Right lobe of liver (tissue), 6 donors: ENCODE data around the gene SPDYC. TPM values are rescaled to one million over a fixed set of nuclear protein-coding genes. Genes with fewer than 3 reads are reported as not detected.

Source experiments
- ATAC-seq, 4 donors: fragments of 200-7000 bp; cut with Tn5 transposase; one replicate each; pipeline ENCODE4 v1.9.1; 2020; ENCODE audit warnings: mild to moderate bottlenecking in 4 of 4, moderate library complexity in 4 of 4
- DNase-seq, 3 donors: peaks; one replicate each; pipeline ENCODE4 v3.0.0-alpha.2; 2020
- H3K27ac ChIP-seq, 3 donors: fragments of 200-600 bp; one replicate each; pipeline ENCODE4 v1.8.0; 2022
- H3K27me3 ChIP-seq, 2 donors: fragments of 200-600 bp; one replicate each; pipeline ENCODE4 v1.8.0; 2022
- H3K36me3 ChIP-seq, 4 donors: fragments of 200-600 bp; sonication (generic) in 1 of 4; one replicate each; pipeline versions ENCODE4 v1.5.1 to v1.8.0; 2017 to 2022; ENCODE audit warnings: control low read depth in 1 of 4
- H3K4me1 ChIP-seq, 4 donors: fragments of 200-600 bp; sonication (generic) in 1 of 4; one replicate each; pipeline versions ENCODE4 v1.5.1 to v1.8.0; 2017 to 2022; ENCODE audit warnings: control low read depth in 1 of 4
- H3K4me3 ChIP-seq, 3 donors: fragments of 200-600 bp; one replicate each; pipeline ENCODE4 v1.8.0; 2022
- H3K9me3 ChIP-seq, 4 donors: fragments of 200-600 bp; sonication (generic) in 1 of 4; one replicate each; pipeline versions ENCODE4 v1.5.1 to v1.8.0; 2017 to 2022; ENCODE audit warnings: control low read depth in 1 of 4
- POLR2A ChIP-seq: fragments of 450-650 bp; IDR thresholded peaks from one replicate; pipeline ENCODE4 v1.6.1; 2017; ENCODE audit warnings: antibody characterized with exemption, mild to moderate bottlenecking
- WGBS: methylation state at CpG from one replicate; pipeline ENCODE4 v1.1.6; 2018; ENCODE audit warnings: low coverage, low lambda C conversion rate; ENCODE audit not compliant: insufficient coverage; ENCODE audit errors: missing lambda C conversion rate; 5-methylcytosine and 5-hydroxymethylcytosine counted together
- intact Hi-C, 2 donors: fragments of 100-400 bp; cut with DNase I; formaldehyde crosslinking; loops; one replicate each; pipeline versions ENCODE4 v1.11.2 to v1.14.1; 2022
- microRNA-seq, 2 donors: library from miRNA; unstranded; fragments of <30 nt; microRNA quantifications; one replicate each; pipeline ENCODE4, GENCODE V29; 2019 to 2020
- small RNA-seq, 2 experiments: library from RNA; depleted of rRNA; stranded (forward); fragments of <200 nt; gene quantifications; one replicate each; pipeline ENCODE3, GENCODE V24; 2016
- total RNA-seq, 6 experiments: library from RNA; depleted of rRNA in 2 of 6; stranded (reverse); fragments of >200 nt in 2 of 6; fragmentation: NEBNext Ultra II Directional in 3 of 6; extraction: Animal tissue kit (Norgen Biotek cat#: 25700) in 3 of 6; gene quantifications; one replicate each; pipeline versions ENCODE4 v1.1.0 to v1.2.4, GENCODE V29; 2016 to 2023
- TF ChIP-seq, protein P1 (sequence below), 4 donors: fragments of 200-600 bp in 3 of 4; fragments of 450-650 bp in 1 of 4; IDR thresholded peaks; one replicate each; pipeline versions ENCODE4 v1.5.1 to v1.8.0; 2016 to 2022; ENCODE audit warnings: antibody characterized with exemption in 4 of 4, mild to moderate bottlenecking in 2 of 4
- donor health status: DM: no; HTN: yes; CAD: no.
- donor health status: DM: no; HTN: no; CAD: no.
- donor health status: DM: no; HTN: no; CAD: no.
- donor health status: DM: no; HTN: yes; CAD: no.
- donor health status: DM: no; HTN: yes; CAD: no.

Gene SPDYC
- total RNA-seq, 6 experiments from 2014 or later: 0.49 to 1.8 (median 0.87) TPM; not detected in 2

DNA sequence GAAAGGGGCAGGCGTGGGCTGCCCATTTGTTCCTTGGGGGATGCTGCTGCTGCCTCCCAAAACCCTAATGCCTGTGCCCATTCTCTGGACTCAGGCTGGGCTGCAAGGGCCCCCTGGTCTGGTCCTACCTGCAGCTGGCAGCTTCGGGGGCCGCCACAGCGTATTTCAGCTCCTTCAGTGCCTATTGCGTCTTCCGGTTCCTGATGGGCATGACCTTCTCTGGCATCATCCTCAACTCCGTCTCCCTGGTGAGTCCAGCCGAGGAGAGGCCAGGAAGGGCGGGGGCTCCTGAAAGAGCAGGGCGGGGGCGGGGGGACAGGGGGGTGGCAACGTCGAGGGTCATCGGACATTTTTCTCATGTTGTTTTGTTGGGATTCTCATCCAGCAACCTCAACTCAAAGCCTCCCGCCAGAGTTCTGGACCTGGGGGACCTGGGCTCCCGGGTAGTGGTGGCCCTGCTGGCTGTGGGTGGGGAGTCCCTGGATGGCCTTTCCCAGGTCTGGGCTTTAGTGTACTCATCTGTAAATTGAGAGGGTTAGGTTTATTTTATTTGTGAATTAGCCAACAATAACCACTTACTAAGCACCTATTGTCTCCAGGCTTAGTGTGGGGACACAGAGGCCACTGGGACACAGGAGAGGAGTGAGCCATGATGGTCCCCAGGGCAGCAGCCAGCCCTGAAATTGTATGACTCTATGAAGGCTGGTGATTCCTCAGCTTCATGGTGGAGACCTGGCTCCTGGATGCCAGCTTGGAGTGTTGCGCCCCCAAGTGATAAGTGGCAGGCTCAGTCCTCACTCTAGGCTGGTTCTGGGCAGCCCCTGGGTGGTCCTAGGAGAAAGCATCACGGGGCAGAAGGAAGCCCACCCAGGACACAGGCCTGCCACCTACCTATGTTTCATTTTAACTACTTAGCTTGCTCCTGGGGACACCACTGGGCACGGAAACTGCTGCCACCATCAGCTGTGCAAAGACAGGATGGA lies 47.7 kb downstream of the SPDYC start:
- DNase-seq: peak in 1 of 3 donors; percentile 39

DNA sequence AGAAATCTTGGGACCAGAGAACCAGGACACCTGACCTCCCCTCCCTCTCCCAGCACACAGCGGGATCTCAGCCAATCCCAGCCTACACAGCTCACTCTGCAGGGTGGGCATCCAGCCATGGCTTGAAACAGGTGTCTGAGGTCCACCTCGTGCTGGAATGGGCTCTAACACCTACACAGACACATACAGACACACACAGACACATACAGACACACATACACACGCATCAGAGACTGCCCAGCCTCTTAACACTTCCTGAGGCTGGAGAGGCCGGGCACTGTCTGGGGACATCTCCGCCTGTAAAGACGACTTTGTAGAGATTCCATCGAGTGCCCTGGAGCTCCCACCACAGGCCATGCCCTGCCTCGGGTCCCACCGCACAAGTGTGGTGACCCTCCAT lies 48.4 kb downstream of the SPDYC start:
- H3K4me1 ChIP-seq: no peaks in the 10 kb centered on the region
- TF ChIP-seq POLR2A: no peak
- TF ChIP-seq, protein P1, sequence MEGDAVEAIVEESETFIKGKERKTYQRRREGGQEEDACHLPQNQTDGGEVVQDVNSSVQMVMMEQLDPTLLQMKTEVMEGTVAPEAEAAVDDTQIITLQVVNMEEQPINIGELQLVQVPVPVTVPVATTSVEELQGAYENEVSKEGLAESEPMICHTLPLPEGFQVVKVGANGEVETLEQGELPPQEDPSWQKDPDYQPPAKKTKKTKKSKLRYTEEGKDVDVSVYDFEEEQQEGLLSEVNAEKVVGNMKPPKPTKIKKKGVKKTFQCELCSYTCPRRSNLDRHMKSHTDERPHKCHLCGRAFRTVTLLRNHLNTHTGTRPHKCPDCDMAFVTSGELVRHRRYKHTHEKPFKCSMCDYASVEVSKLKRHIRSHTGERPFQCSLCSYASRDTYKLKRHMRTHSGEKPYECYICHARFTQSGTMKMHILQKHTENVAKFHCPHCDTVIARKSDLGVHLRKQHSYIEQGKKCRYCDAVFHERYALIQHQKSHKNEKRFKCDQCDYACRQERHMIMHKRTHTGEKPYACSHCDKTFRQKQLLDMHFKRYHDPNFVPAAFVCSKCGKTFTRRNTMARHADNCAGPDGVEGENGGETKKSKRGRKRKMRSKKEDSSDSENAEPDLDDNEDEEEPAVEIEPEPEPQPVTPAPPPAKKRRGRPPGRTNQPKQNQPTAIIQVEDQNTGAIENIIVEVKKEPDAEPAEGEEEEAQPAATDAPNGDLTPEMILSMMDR (IDR thresholded peaks at IDR 0.05): no peak
- ATAC-seq: no peak
- 100% methylated on average over 1 of the region's 9 CpGs for WGBS
- intact Hi-C loops: no loop called here
- no peak for DNase-seq
- no peaks in the 10 kb centered on the region for H3K27me3 ChIP-seq
- H3K27ac ChIP-seq: no peak overlapping the region
- H3K36me3 ChIP-seq: no peaks in the 10 kb centered on the region
- no peaks in the 10 kb centered on the region for H3K9me3 ChIP-seq
- no peak overlapping the region for H3K4me3 ChIP-seq

More for the DNA sequence above, 47.7 kb downstream of the SPDYC start:
- WGBS: 96% methylated on average over 5 of the region's 19 CpGs
- ATAC-seq: no peak
- TF ChIP-seq, protein P1 (IDR thresholded peaks at IDR 0.05): no peak
- TF ChIP-seq POLR2A: no peak
- no peaks in the 10 kb centered on the region for H3K9me3 ChIP-seq
- H3K36me3 ChIP-seq: no peaks in the 10 kb centered on the region
- H3K4me3 ChIP-seq: no peak overlapping the region
- no peaks in the 10 kb centered on the region for H3K4me1 ChIP-seq
- no peak overlapping the region for H3K27ac ChIP-seq
- intact Hi-C loops: no loop called here
- no peaks in the 10 kb centered on the region for H3K27me3 ChIP-seq

GRCh38 chr11:65219930-65220213 lies 49.8 kb downstream of the SPDYC start:
- no peaks in the 10 kb centered on the region for H3K27me3 ChIP-seq
- no peak for DNase-seq
- ATAC-seq: no peak
- no peak overlapping the region for H3K4me3 ChIP-seq
- no peaks in the 10 kb centered on the region for H3K4me1 ChIP-seq
- H3K9me3 ChIP-seq: no peaks in the 10 kb centered on the region
- intact Hi-C loops: no loop called here
- no peaks in the 10 kb centered on the region for H3K36me3 ChIP-seq
- WGBS: 56% methylated on average over 3 of the region's 3 CpGs
- H3K27ac ChIP-seq: no peak overlapping the region
- TF ChIP-seq, protein P1 (IDR thresholded peaks at IDR 0.05): no peak
- no peak for TF ChIP-seq POLR2A

- H3K27ac ChIP-seq: no peak overlapping the region
- H3K36me3 ChIP-seq: no peaks in the 10 kb centered on the region
- no peaks in the 10 kb centered on the region for H3K27me3 ChIP-seq
- intact Hi-C loops: no loop called here
- TF ChIP-seq POLR2A: no peak
- TF ChIP-seq, protein P1 (IDR thresholded peaks at IDR 0.05): no peak
- no peak overlapping the region for H3K4me3 ChIP-seq
- 94% methylated on average over 5 of the region's 10 CpGs for WGBS
- DNase-seq: no peak
- no peaks in the 10 kb centered on the region for H3K9me3 ChIP-seq
- no peak for ATAC-seq
- H3K4me1 ChIP-seq: peaks cover 0 to 6% (median 2%) of the 10 kb centered on the region in 4 donors
Measured at GRCh38 chr11:65221026-65221425, 51.0 kb downstream of the SPDYC start.

Small RNA genes lying within 50 kb of the gene (microRNA-seq; reads per million reads assigned to microRNA genes)
- gene MIR6751: 0 to 0.58 reads per million in 2 donors

Small RNA genes lying within 50 kb of the gene (small RNA-seq; reads per million reads assigned to genes)
- gene HIGD1AP10 (0 reads per million in 2 experiments), gene PDCL2P2 (0 reads per million in 2 experiments), gene RNU2-23P (0.39 reads per million in 2 experiments)

Other genes with a start within 250 kb of the SPDYC start
- gene PPP2R5B, start 245.5 kb upstream of the SPDYC start, total RNA-seq: 10 to 100 TPM in 1 of 6 experiments, 1 to 10 TPM in 5; 6.8 to 12.6 (median 8.9) TPM
- under 1 TPM in 1 of 6 experiments, not detected in 5; 0.46 TPM for gene GPHA2, start 234.3 kb upstream of the SPDYC start, total RNA-seq
- under 1 TPM in 2 of 6 experiments, not detected in 4; 0.33 to 0.86 TPM for gene MAJIN, start 198.1 kb upstream of the SPDYC start, total RNA-seq
- 1 to 10 TPM; 1.9 to 2.5 (median 2.3) TPM for gene BATF2, start 173.3 kb upstream of the SPDYC start, total RNA-seq
- gene ARL2, start 156.1 kb upstream of the SPDYC start, total RNA-seq: 10 to 100 TPM in 3 of 6 experiments, 1 to 10 TPM in 3; 7.3 to 26.2 (median 10.0) TPM
- 10 to 100 TPM in 1 of 6 experiments, 1 to 10 TPM in 5; 6.4 to 10.3 (median 8.7) TPM for gene SNX15, start 142.8 kb upstream of the SPDYC start, total RNA-seq
- gene SAC3D1, start 129.0 kb upstream of the SPDYC start, total RNA-seq: 10 to 100 TPM in 2 of 6 experiments, 1 to 10 TPM in 4; 4.2 to 13.8 (median 5.8) TPM
- gene NAALADL1, start 111.7 kb upstream of the SPDYC start, total RNA-seq: 1 to 10 TPM in 5 of 6 experiments, under 1 TPM in 1; 0.83 to 3.5 (median 1.4) TPM
- 1 to 10 TPM in 3 of 6 experiments, under 1 TPM in 3; 0.31 to 2.3 (median 1.0) TPM for gene CDCA5, start 86.2 kb upstream of the SPDYC start, total RNA-seq
- gene ZFPL1, start 86.0 kb upstream of the SPDYC start, total RNA-seq: 10 to 100 TPM; 15.4 to 22.4 (median 18.0) TPM
- gene VPS51, start 74.0 kb upstream of the SPDYC start, total RNA-seq: 100 to 1,000 TPM in 2 of 6 experiments, 10 to 100 TPM in 4; 41.5 to 170 (median 50.2) TPM
- gene TM7SF2, start 58.4 kb upstream of the SPDYC start, total RNA-seq: 100 to 1,000 TPM in 1 of 6 experiments, 10 to 100 TPM in 5; 25.6 to 112 (median 37.8) TPM
- gene ZNHIT2, start 52.5 kb upstream of the SPDYC start, total RNA-seq: 10 to 100 TPM in 2 of 6 experiments, 1 to 10 TPM in 4; 4.9 to 15.7 (median 6.2) TPM
- 100 to 1,000 TPM; 287 to 472 (median 343) TPM for gene FAU, start 48.1 kb upstream of the SPDYC start, total RNA-seq
- gene MRPL49, start 47.9 kb upstream of the SPDYC start, total RNA-seq: 10 to 100 TPM; 26.3 to 51.7 (median 28.4) TPM
- gene SYVN1, start 35.7 kb upstream of the SPDYC start, total RNA-seq: 100 to 1,000 TPM in 4 of 6 experiments, 10 to 100 TPM in 2; 73.0 to 120 (median 109) TPM
- gene CAPN1, start 11.7 kb downstream of the SPDYC start, total RNA-seq: 100 to 1,000 TPM in 1 of 6 experiments, 10 to 100 TPM in 5; 55.7 to 124 (median 83.1) TPM
- gene POLA2, start 91.7 kb downstream of the SPDYC start, total RNA-seq: 1 to 10 TPM; 1.8 to 8.4 (median 3.5) TPM
- 1 to 10 TPM in 4 of 6 experiments, under 1 TPM in 2; 0.55 to 3.4 (median 2.3) TPM for gene CDC42EP2, start 144.6 kb downstream of the SPDYC start, total RNA-seq
- 10 to 100 TPM; 11.1 to 21.7 (median 19.4) TPM for gene DPF2, start 163.6 kb downstream of the SPDYC start, total RNA-seq
- under 1 TPM in 3 of 6 experiments, not detected in 3; 0.10 to 0.28 (median 0.20) TPM for gene TIGD3, start 184.5 kb downstream of the SPDYC start, total RNA-seq
- 10 to 100 TPM in 4 of 6 experiments, 1 to 10 TPM in 2; 7.5 to 17.5 (median 12.1) TPM for gene SLC25A45, start 212.4 kb downstream of the SPDYC start, total RNA-seq
- 10 to 100 TPM in 4 of 6 experiments, 1 to 10 TPM in 2; 7.7 to 17.1 (median 14.3) TPM for gene FRMD8, start 216.4 kb downstream of the SPDYC start, total RNA-seq